ENCODE results near the gene ATP13A4.

GRCh38 chr3:193559100-193559499, 4.4 kb upstream of the ATP13A4 start:
- TF ChIP-seq RAD21 (conservative IDR thresholded peaks at IDR 0.05) (no peak), EP300 (conservative IDR thresholded peaks at IDR 0.05; ENCODE audit: poor library complexity, severe bottlenecking) (no peak), SMC3 (conservative IDR thresholded peaks at IDR 0.05; ENCODE audit: poor library complexity) (no peak), POLR2AphosphoS5 (IDR thresholded peaks at IDR 0.05) (no peak), EZH2 (IDR thresholded peaks at IDR 0.05; ENCODE audit: borderline replicate concordance, insufficient read depth, low read length, poor library complexity, severe bottlenecking) (no peak), TAF1 (IDR thresholded peaks at IDR 0.05; ENCODE audit: low read depth) (no peak), REST (IDR thresholded peaks at IDR 0.05; ENCODE audit: borderline replicate concordance) (no peak), MXI1 (conservative IDR thresholded peaks at IDR 0.05; ENCODE audit: poor library complexity, severe bottlenecking) (no peak)
- TF ChIP-seq, protein P1, sequence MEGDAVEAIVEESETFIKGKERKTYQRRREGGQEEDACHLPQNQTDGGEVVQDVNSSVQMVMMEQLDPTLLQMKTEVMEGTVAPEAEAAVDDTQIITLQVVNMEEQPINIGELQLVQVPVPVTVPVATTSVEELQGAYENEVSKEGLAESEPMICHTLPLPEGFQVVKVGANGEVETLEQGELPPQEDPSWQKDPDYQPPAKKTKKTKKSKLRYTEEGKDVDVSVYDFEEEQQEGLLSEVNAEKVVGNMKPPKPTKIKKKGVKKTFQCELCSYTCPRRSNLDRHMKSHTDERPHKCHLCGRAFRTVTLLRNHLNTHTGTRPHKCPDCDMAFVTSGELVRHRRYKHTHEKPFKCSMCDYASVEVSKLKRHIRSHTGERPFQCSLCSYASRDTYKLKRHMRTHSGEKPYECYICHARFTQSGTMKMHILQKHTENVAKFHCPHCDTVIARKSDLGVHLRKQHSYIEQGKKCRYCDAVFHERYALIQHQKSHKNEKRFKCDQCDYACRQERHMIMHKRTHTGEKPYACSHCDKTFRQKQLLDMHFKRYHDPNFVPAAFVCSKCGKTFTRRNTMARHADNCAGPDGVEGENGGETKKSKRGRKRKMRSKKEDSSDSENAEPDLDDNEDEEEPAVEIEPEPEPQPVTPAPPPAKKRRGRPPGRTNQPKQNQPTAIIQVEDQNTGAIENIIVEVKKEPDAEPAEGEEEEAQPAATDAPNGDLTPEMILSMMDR (IDR thresholded peaks at IDR 0.05; ENCODE audit: poor library complexity, severe bottlenecking), result no peak
